HepG2 (cell line): Measurements from ENCODE around the gene TNRC18. TPM values are rescaled to one million over a fixed set of nuclear protein-coding genes. Genes with fewer than 3 reads are reported as not detected.

Source experiments
- DR1 ChIP-seq: sonication (generic); formaldehyde crosslinking; IDR thresholded peaks from 2 replicates; pipeline ENCODE4 v1.8.0; 2021; ENCODE audit warnings: mild to moderate bottlenecking, missing genetic modification reagents, inconsistent platforms
- FOSL2 ChIP-seq: sonication (generic); formaldehyde crosslinking; IDR thresholded peaks from 2 replicates; pipeline ENCODE4 v1.4.0; 2020; ENCODE audit warnings: missing genetic modification reagents
- GPN1 ChIP-seq: sonication (generic); formaldehyde crosslinking; IDR thresholded peaks from 2 replicates; pipeline ENCODE4 v1.5.1; 2020; ENCODE audit warnings: missing genetic modification reagents, borderline replicate concordance
- HOXA7 ChIP-seq: sonication (generic); formaldehyde crosslinking; IDR thresholded peaks from 2 replicates; pipeline ENCODE4 v1.8.1; 2022; ENCODE audit warnings: mild to moderate bottlenecking, missing genetic modification reagents, moderate library complexity
- IKZF1 ChIP-seq: fragments of 450-650 bp; IDR thresholded peaks from 2 replicates; pipeline ENCODE4 v1.7.1; 2016
- IRX3 ChIP-seq: sonication (generic); formaldehyde crosslinking; IDR thresholded peaks from 2 replicates; pipeline ENCODE4 v1.8.1; 2023; ENCODE audit warnings: mild to moderate bottlenecking, low read depth, missing genetic modification reagents, borderline replicate concordance
- KDM6A ChIP-seq: IDR thresholded peaks from 2 replicates; pipeline ENCODE4 v1.6.1; 2016; ENCODE audit warnings: low read depth
- MAFF ChIP-seq: IDR thresholded peaks from 2 replicates; pipeline ENCODE4 v1.6.1; 2011; ENCODE audit warnings: low read depth, low read length, improper control_type of control experiment
- NFE2L2 ChIP-seq: fragments of 150-350 bp; IDR thresholded peaks from 2 replicates; pipeline ENCODE4 v1.6.1; 2014; ENCODE audit warnings: low read length
- NONO ChIP-seq, 2 experiments: fragments of 450-650 bp in 1 of 2; sonication (generic) in 1 of 2; formaldehyde crosslinking in 1 of 2; IDR thresholded peaks in 1 of 2; conservative IDR thresholded peaks in 1 of 2; 2 replicates each; pipeline versions ENCODE4 v1.6.1 to v1.8.0; 2017 to 2022; ENCODE audit warnings: mild to moderate bottlenecking in 1 of 2, missing genetic modification reagents in 1 of 2, moderate library complexity in 1 of 2
- PRMT3 ChIP-seq: sonication (generic); formaldehyde crosslinking; IDR thresholded peaks from 2 replicates; pipeline ENCODE4 v1.8.1; 2022; ENCODE audit warnings: low read depth, mild to moderate bottlenecking, moderate library complexity, missing genetic modification reagents, borderline replicate concordance
- SPEN ChIP-seq: sonication (generic); formaldehyde crosslinking; IDR thresholded peaks from 2 replicates; pipeline ENCODE4 v1.5.1; 2020; ENCODE audit warnings: low read depth, mild to moderate bottlenecking, missing genetic modification reagents
- XRCC5 ChIP-seq: fragments of 200-400 bp; formaldehyde crosslinking; optimal IDR thresholded peaks from 2 replicates; pipeline ENCODE3; 2017; ENCODE audit warnings: mild to moderate bottlenecking, low read length
- ZKSCAN1 ChIP-seq: fragments of 150-350 bp; IDR thresholded peaks from 2 replicates; pipeline ENCODE4 v1.6.1; 2014; ENCODE audit warnings: low read length
- ZNF253 ChIP-seq: sonication (generic); formaldehyde crosslinking; IDR thresholded peaks from 2 replicates; pipeline ENCODE4 v1.8.0; 2022; ENCODE audit warnings: mild to moderate bottlenecking, missing genetic modification reagents, borderline replicate concordance
- ZNF335 ChIP-seq: sonication (generic); formaldehyde crosslinking; IDR thresholded peaks from 2 replicates; pipeline ENCODE4 v1.4.0; 2020; ENCODE audit warnings: missing genetic modification reagents
- ZNF572 ChIP-seq: sonication (generic); formaldehyde crosslinking; IDR thresholded peaks from 2 replicates; pipeline ENCODE4 v1.5.1; 2020; ENCODE audit warnings: mild to moderate bottlenecking, missing genetic modification reagents
- ZNF629 ChIP-seq: sonication (generic); formaldehyde crosslinking; conservative IDR thresholded peaks from 2 replicates; pipeline ENCODE4 v1.5.0; 2020; ENCODE audit warnings: missing genetic modification reagents
- ZSCAN12 ChIP-seq: sonication (generic); formaldehyde crosslinking; IDR thresholded peaks from 2 replicates; pipeline ENCODE4 v1.9.0; 2021; ENCODE audit warnings: mild to moderate bottlenecking, missing genetic modification reagents
- polyA plus RNA-seq, 8 experiments: library from polyadenylated mRNA; depleted of rRNA in 3 of 8; stranded (reverse) in 7 of 8; unstranded in 1 of 8; fragments of >200 nt; fragmentation: Illumina TruSeq in 4 of 8; extraction: Trizol in 4 of 8; gene quantifications; 2 replicates each; pipeline versions ENCODE4 v1.2.1 to v1.2.3, GENCODE V29; 2011 to 2016; ENCODE audit warnings: low read depth in 4 of 8, missing spikeins in 1 of 8, mixed read lengths in 1 of 8; ENCODE audit not compliant: insufficient read depth in 1 of 8
- total RNA-seq, 5 experiments: library from RNA; depleted of rRNA; stranded (reverse); fragments of >200 nt; fragmentation: Illumina TruSeq; extraction: Trizol; gene quantifications; 2 replicates each; pipeline ENCODE4 v1.2.3, GENCODE V29; 2016; ENCODE audit warnings: low read depth in 1 of 5
- TF ChIP-seq, protein P1 (sequence below): sonication (generic); formaldehyde crosslinking; IDR thresholded peaks from 2 replicates; pipeline ENCODE4 v1.4.0; 2020; ENCODE audit warnings: missing genetic modification reagents, borderline replicate concordance
- TF ChIP-seq, protein P2 (sequence below): sonication (generic); formaldehyde crosslinking; IDR thresholded peaks from 2 replicates; pipeline ENCODE4 v1.5.0; 2020; ENCODE audit warnings: mild to moderate bottlenecking, low read depth, missing genetic modification reagents, borderline replicate concordance
- TF ChIP-seq, protein P3 (sequence below): sonication (generic); formaldehyde crosslinking; IDR thresholded peaks from 2 replicates; pipeline ENCODE4 v1.9.0; 2022; ENCODE audit warnings: low read depth, missing genetic modification reagents
- TF ChIP-seq, protein P4 (sequence below): IDR thresholded peaks from 2 replicates; pipeline ENCODE4 v1.6.1; 2016; ENCODE audit warnings: low read depth, control low read depth

The TNRC18 gene
- total and polyA plus RNA-seq, 2 of the 13 experiments (the other 11 are each of a cell fraction or from before 2014, with no cell fraction given): 11.7 to 17.4 TPM

DNA sequence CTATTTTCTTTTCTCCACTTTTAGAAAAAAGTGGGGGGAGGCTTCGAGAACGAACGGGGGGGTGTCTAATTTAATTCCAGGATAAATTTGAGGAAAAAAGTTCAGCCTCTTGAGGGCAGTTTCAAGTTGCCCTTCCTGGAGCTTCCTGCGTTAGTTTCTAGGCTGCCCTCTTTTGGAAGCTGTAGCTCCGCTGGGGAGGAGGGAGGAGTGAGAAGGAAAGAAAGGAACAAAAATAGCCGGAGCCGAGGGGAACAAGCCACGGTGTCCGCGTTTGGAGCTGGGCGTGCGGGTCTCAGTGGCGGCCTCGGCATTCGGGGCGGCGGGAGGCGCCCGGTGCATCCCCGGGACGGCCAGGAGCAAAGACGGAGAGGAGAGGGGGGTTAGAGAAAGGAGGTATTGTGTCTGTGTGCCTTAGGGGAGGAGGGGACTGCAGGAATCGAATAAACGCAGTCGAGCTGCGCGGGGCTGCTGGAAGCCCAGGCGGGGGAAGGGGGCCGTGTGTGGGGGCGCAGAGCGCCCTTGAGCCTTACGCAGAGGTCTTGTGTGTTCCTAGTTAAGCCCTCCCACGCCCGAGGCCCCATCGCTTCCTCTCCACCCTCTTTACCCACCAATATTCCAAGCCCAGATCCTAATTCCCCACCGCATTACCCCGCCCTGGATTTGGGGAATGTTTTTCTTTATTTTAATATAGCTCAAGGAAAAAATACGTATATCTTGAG is 2.0 kb upstream of the TNRC18 start (continued):
- TF ChIP-seq, protein P1, sequence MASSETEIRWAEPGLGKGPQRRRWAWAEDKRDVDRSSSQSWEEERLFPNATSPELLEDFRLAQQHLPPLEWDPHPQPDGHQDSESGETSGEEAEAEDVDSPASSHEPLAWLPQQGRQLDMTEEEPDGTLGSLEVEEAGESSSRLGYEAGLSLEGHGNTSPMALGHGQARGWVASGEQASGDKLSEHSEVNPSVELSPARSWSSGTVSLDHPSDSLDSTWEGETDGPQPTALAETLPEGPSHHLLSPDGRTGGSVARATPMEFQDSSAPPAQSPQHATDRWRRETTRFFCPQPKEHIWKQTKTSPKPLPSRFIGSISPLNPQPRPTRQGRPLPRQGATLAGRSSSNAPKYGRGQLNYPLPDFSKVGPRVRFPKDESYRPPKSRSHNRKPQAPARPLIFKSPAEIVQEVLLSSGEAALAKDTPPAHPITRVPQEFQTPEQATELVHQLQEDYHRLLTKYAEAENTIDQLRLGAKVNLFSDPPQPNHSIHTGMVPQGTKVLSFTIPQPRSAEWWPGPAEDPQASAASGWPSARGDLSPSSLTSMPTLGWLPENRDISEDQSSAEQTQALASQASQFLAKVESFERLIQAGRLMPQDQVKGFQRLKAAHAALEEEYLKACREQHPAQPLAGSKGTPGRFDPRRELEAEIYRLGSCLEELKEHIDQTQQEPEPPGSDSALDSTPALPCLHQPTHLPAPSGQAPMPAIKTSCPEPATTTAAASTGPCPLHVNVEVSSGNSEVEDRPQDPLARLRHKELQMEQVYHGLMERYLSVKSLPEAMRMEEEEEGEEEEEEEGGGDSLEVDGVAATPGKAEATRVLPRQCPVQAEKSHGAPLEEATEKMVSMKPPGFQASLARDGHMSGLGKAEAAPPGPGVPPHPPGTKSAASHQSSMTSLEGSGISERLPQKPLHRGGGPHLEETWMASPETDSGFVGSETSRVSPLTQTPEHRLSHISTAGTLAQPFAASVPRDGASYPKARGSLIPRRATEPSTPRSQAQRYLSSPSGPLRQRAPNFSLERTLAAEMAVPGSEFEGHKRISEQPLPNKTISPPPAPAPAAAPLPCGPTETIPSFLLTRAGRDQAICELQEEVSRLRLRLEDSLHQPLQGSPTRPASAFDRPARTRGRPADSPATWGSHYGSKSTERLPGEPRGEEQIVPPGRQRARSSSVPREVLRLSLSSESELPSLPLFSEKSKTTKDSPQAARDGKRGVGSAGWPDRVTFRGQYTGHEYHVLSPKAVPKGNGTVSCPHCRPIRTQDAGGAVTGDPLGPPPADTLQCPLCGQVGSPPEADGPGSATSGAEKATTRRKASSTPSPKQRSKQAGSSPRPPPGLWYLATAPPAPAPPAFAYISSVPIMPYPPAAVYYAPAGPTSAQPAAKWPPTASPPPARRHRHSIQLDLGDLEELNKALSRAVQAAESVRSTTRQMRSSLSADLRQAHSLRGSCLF (CRISPR knock-in tag): no peak
- TF ChIP-seq ZNF253 (peak; percentile 25; the same call in 1 of the 2 replicates), ZNF572 (CRISPR knock-in tag) (no peak), SPEN (no peak), IKZF1 (no peak), KDM6A (CRISPR knock-in tag) (no peak), PRMT3 (no peak), IRX3 (no peak), DR1 (CRISPR knock-in tag) (no peak; the same call in 1 of the 2 replicates), FOSL2 (CRISPR knock-in tag) (no peak), ZNF629 (CRISPR knock-in tag) (no peak), MAFF (no peak), ZSCAN12 (CRISPR knock-in tag) (no peak), NONO (IDR thresholded peaks at IDR 0.05) (no peak), NONO (CRISPR knock-in tag; conservative IDR thresholded peaks at IDR 0.05) (no peak), XRCC5 (peak; percentile 24), ZNF335 (CRISPR knock-in tag) (no peak), GPN1 (CRISPR knock-in tag) (no peak), HOXA7 (CRISPR knock-in tag) (no peak), NFE2L2 (no peak), ZKSCAN1 (no peak)
- TF ChIP-seq, protein P2, sequence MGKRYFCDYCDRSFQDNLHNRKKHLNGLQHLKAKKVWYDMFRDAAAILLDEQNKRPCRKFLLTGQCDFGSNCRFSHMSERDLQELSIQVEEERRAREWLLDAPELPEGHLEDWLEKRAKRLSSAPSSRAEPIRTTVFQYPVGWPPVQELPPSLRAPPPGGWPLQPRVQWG (CRISPR knock-in tag): no peak
- TF ChIP-seq, protein P3, sequence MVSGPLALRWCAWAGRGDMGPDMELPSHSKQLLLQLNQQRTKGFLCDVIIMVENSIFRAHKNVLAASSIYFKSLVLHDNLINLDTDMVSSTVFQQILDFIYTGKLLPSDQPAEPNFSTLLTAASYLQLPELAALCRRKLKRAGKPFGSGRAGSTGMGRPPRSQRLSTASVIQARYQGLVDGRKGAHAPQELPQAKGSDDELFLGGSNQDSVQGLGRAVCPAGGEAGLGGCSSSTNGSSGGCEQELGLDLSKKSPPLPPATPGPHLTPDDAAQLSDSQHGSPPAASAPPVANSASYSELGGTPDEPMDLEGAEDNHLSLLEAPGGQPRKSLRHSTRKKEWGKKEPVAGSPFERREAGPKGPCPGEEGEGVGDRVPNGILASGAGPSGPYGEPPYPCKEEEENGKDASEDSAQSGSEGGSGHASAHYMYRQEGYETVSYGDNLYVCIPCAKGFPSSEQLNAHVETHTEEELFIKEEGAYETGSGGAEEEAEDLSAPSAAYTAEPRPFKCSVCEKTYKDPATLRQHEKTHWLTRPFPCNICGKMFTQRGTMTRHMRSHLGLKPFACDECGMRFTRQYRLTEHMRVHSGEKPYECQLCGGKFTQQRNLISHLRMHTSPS (CRISPR knock-in tag): no peak
- TF ChIP-seq, protein P4, sequence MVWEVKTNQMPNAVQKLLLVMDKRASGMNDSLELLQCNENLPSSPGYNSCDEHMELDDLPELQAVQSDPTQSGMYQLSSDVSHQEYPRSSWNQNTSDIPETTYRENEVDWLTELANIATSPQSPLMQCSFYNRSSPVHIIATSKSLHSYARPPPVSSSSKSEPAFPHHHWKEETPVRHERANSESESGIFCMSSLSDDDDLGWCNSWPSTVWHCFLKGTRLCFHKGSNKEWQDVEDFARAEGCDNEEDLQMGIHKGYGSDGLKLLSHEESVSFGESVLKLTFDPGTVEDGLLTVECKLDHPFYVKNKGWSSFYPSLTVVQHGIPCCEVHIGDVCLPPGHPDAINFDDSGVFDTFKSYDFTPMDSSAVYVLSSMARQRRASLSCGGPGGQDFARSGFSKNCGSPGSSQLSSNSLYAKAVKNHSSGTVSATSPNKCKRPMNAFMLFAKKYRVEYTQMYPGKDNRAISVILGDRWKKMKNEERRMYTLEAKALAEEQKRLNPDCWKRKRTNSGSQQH (CRISPR knock-in tag): no peak
